IMR-90 (cell line): Measurements from ENCODE around the gene IZUMO2. TPM values are rescaled to one million over a fixed set of nuclear protein-coding genes. Genes with fewer than 3 reads are reported as not detected.

Source experiments
- ATAC-seq: fragments of 200-7000 bp; cut with Tn5 transposase; 2 replicates; pipeline ENCODE4 v1.9.1; 2020; ENCODE audit warnings: low read depth, mild to moderate bottlenecking, moderate library complexity
- BruUV-seq: library from RNA; stranded (reverse); fragments of 400-500 nt; replicated peaks from 2 replicates; lab custom pipeline; 2021; lab: Mats Ljungman, UMichigan
- CTCF ChIA-PET: fragments of 300-600 bp; formaldehyde crosslinking; extraction: SDS; loops from one replicate; lab custom pipeline; 2021; ENCODE audit warnings: antibody characterized with exemption; lab: Yijun Ruan, JAX
- POLR2A ChIA-PET: fragments of 300-600 bp; sonication (Branson Sonifier 250); formaldehyde crosslinking; loops from one replicate; lab custom pipeline; 2022; ENCODE audit warnings: antibody characterized with exemption; ENCODE audit not compliant: unreplicated experiment; lab: Charles Lee
- DNase-seq: peaks from one replicate; pipeline ENCODE4 v3.0.0; 2013
- H2AFZ ChIP-seq: replicated peaks from 2 replicates; pipeline ENCODE3; 2013; ENCODE audit warnings: low read length, mild to moderate bottlenecking; ENCODE audit not compliant: poor library complexity
- H2AK5ac ChIP-seq: 2 replicates; pipeline ENCODE4 v1.6.1; 2013; ENCODE audit warnings: low read depth, low read length, inconsistent platforms
- H2AK9ac ChIP-seq: replicated peaks from 2 replicates; pipeline ENCODE3; 2013; ENCODE audit warnings: mild to moderate bottlenecking, low read depth, low read length, moderate library complexity; ENCODE audit not compliant: poor library complexity
- H2BK120ac ChIP-seq: 2 replicates; pipeline ENCODE4 v1.6.1; 2013; ENCODE audit warnings: low read depth, low read length, inconsistent platforms
- H2BK15ac ChIP-seq: 3 replicates; pipeline ENCODE4 v1.6.1; 2013; ENCODE audit warnings: low read depth, low read length, inconsistent platforms
- H2BK20ac ChIP-seq: 2 replicates; pipeline ENCODE4 v1.6.1; 2013; ENCODE audit warnings: low read depth, mild to moderate bottlenecking, inconsistent platforms, low read length, moderate library complexity
- H2BK5ac ChIP-seq: 2 replicates; pipeline ENCODE4 v1.6.1; 2013; ENCODE audit warnings: mild to moderate bottlenecking, low read depth, low read length, inconsistent platforms; ENCODE audit not compliant: poor library complexity, severe bottlenecking
- H3K14ac ChIP-seq: replicated peaks from 2 replicates; pipeline ENCODE4 v1.6.1; 2013; ENCODE audit warnings: low read depth, low read length, inconsistent platforms
- H3K18ac ChIP-seq: 2 replicates; pipeline ENCODE4 v1.6.1; 2013; ENCODE audit warnings: low read depth, low read length, control low read depth
- H3K23ac ChIP-seq: 2 replicates; pipeline ENCODE4 v1.6.1; 2013; ENCODE audit warnings: low read depth, low read length, inconsistent platforms
- H3K27ac ChIP-seq: 2 replicates; pipeline ENCODE4 v1.5.1; 2013; ENCODE audit warnings: mild to moderate bottlenecking, control low read depth, low read length; ENCODE audit not compliant: insufficient read depth
- H3K27me3 ChIP-seq: 2 replicates; pipeline ENCODE4 v1.6.1; 2013; ENCODE audit warnings: low read length; ENCODE audit not compliant: control insufficient read depth, insufficient read depth
- H3K36me3 ChIP-seq: 2 replicates; pipeline ENCODE4 v1.6.1; 2013; ENCODE audit warnings: low read length, mixed read lengths; ENCODE audit not compliant: control insufficient read depth, insufficient read depth
- H3K4ac ChIP-seq: 2 replicates; pipeline ENCODE4 v1.6.1; 2013; ENCODE audit warnings: low read depth, low read length, inconsistent platforms
- H3K4me1 ChIP-seq: 2 replicates; pipeline ENCODE4 v1.6.1; 2013; ENCODE audit warnings: low read length, mixed read lengths; ENCODE audit not compliant: control insufficient read depth, insufficient read depth
- H3K4me2 ChIP-seq: 2 replicates; pipeline ENCODE4 v1.6.1; 2013; ENCODE audit warnings: low read depth, mild to moderate bottlenecking, control low read depth, low read length, moderate library complexity
- H3K4me3 ChIP-seq: 2 replicates; pipeline ENCODE4 v1.5.1; 2013; ENCODE audit warnings: low read depth, mild to moderate bottlenecking, control low read depth, low read length, moderate library complexity; ENCODE audit not compliant: insufficient read depth
- H3K56ac ChIP-seq: 2 replicates; pipeline ENCODE4 v1.6.1; 2013; ENCODE audit warnings: low read length, inconsistent platforms; ENCODE audit not compliant: insufficient read depth; ENCODE audit errors: extremely low read depth
- H3K79me1 ChIP-seq, 2 experiments: 2 replicates each; pipeline ENCODE4 v1.6.1; 2013; ENCODE audit warnings: low read length in 2 of 2, inconsistent platforms in 1 of 2, low read depth in 1 of 2
- H3K9ac ChIP-seq: 2 replicates; pipeline ENCODE4 v1.6.1; 2013; ENCODE audit warnings: low read depth, low read length, control low read depth
- H3K9me1 ChIP-seq: 2 replicates; pipeline ENCODE4 v1.6.1; 2013; ENCODE audit warnings: low read length, inconsistent platforms; ENCODE audit not compliant: insufficient read depth
- H3K9me3 ChIP-seq: 2 replicates; pipeline ENCODE4 v1.6.1; 2013; ENCODE audit warnings: low read length; ENCODE audit not compliant: control insufficient read depth, insufficient read depth
- H4K20me1 ChIP-seq: 2 replicates; pipeline ENCODE4 v1.6.1; 2013; ENCODE audit warnings: low read length, inconsistent platforms; ENCODE audit not compliant: insufficient read depth
- H4K5ac ChIP-seq: 2 replicates; pipeline ENCODE4 v1.6.1; 2013; ENCODE audit warnings: mild to moderate bottlenecking, low read depth, low read length, control low read depth
- H4K8ac ChIP-seq, 2 experiments: 2 replicates each; pipeline ENCODE4 v1.6.1; 2013; ENCODE audit warnings: low read depth in 2 of 2, low read length in 2 of 2, control low read depth in 1 of 2, inconsistent platforms in 1 of 2
- H4K91ac ChIP-seq: 2 replicates; pipeline ENCODE4 v1.6.1; 2013; ENCODE audit warnings: low read depth, low read length, inconsistent platforms; ENCODE audit not compliant: insufficient read depth
- BHLHE40 ChIP-seq: fragments of 150-350 bp; IDR thresholded peaks from 2 replicates; pipeline ENCODE4 v1.6.1; 2016; ENCODE audit warnings: mild to moderate bottlenecking, low read depth, low read length
- CEBPB ChIP-seq: IDR thresholded peaks from 2 replicates; pipeline ENCODE4 v1.6.1; 2012; ENCODE audit warnings: low read depth, low read length, improper control_type of control experiment
- CHD1 ChIP-seq: IDR thresholded peaks from 2 replicates; pipeline ENCODE4 v1.6.1; 2012; ENCODE audit warnings: low read depth, low read length, improper control_type of control experiment
- FOS ChIP-seq: fragments of 150-350 bp; IDR thresholded peaks from 2 replicates; pipeline ENCODE4 v1.6.1; 2016; ENCODE audit warnings: low read depth, low read length
- MAFK ChIP-seq: IDR thresholded peaks from 2 replicates; pipeline ENCODE4 v1.6.1; 2012; ENCODE audit warnings: low read depth, low read length, improper control_type of control experiment
- MAZ ChIP-seq: IDR thresholded peaks from 2 replicates; pipeline ENCODE4 v1.6.1; 2012; ENCODE audit warnings: low read depth, mild to moderate bottlenecking, low read length, improper control_type of control experiment, moderate library complexity, borderline replicate concordance
- MXI1 ChIP-seq: IDR thresholded peaks from 2 replicates; pipeline ENCODE4 v1.6.1; 2012; ENCODE audit warnings: low read depth, mild to moderate bottlenecking, low read length, moderate library complexity, borderline replicate concordance
- NFE2L2 ChIP-seq: fragments of 150-350 bp; IDR thresholded peaks from 2 replicates; pipeline ENCODE4 v1.6.1; 2016; ENCODE audit warnings: low read depth, mild to moderate bottlenecking, low read length
- POLR2A ChIP-seq: IDR thresholded peaks from 2 replicates; pipeline ENCODE4 v1.6.1; 2012; ENCODE audit warnings: mild to moderate bottlenecking, low read depth, low read length
- RCOR1 ChIP-seq: IDR thresholded peaks from 2 replicates; pipeline ENCODE4 v1.6.1; 2012; ENCODE audit warnings: mild to moderate bottlenecking, low read length, improper control_type of control experiment; ENCODE audit not compliant: insufficient replicate concordance
- RFX5 ChIP-seq: IDR thresholded peaks from 2 replicates; pipeline ENCODE4 v1.8.0; 2012; ENCODE audit warnings: low read depth, mild to moderate bottlenecking, low read length, moderate library complexity
- SMC3 ChIP-seq: fragments of 150-350 bp; IDR thresholded peaks from 2 replicates; pipeline ENCODE4 v1.6.1; 2016; ENCODE audit warnings: low read depth, mild to moderate bottlenecking, antibody characterized with exemption, low read length, moderate library complexity
- WGBS, 2 experiments: methylation state at CpG; one replicate each; pipeline versions ENCODE4 v1.1.5 to v1.1.7; 2013; ENCODE audit warnings: missing lambda C conversion rate in 2 of 2; ENCODE audit not compliant: insufficient read length in 1 of 2; ENCODE audit errors: extremely low coverage in 2 of 2; 5-methylcytosine and 5-hydroxymethylcytosine counted together
- dilution Hi-C: fragments of 300-500 bp; cut with HindIII; formaldehyde crosslinking; loops from one replicate; pipeline ENCODE4 v1.14.3; 2018; ENCODE audit warnings: low sequenced_read_pairs; ENCODE audit not compliant: unreplicated experiment
- in situ Hi-C: fragments of 300-500 bp; cut with MboI; formaldehyde crosslinking; loops from 3 replicates; pipeline ENCODE4 v1.14.3; 2019; ENCODE audit warnings: low sequenced_read_pairs, inconsistent platforms, mixed read lengths
- intact Hi-C: fragments of 100-400 bp; cut with micrococcal nuclease; formaldehyde crosslinking; loops from 2 replicates; pipeline ENCODE4 v1.10.0; 2022
- polyA plus RNA-seq, 3 experiments: library from polyadenylated mRNA; depleted of rRNA; stranded (reverse); fragments of >200 nt; gene quantifications; 2 replicates each; pipeline ENCODE4 v1.2.3, GENCODE V29; 2012; ENCODE audit warnings: low replicate concordance in 1 of 3
- total RNA-seq: library from RNA; depleted of rRNA; stranded (reverse); fragments of >200 nt; gene quantifications from 2 replicates; pipeline ENCODE4 v1.2.3, GENCODE V29; 2012
- TF ChIP-seq, protein P1 (sequence below): fragments of 150-350 bp; IDR thresholded peaks from 2 replicates; pipeline ENCODE4 v1.6.1; 2017; ENCODE audit warnings: mild to moderate bottlenecking, antibody characterized with exemption, low read length, low read depth
- TF ChIP-seq, protein P2 (sequence below): conservative IDR thresholded peaks from 2 replicates; pipeline ENCODE4 v1.5.1; 2012; ENCODE audit warnings: mild to moderate bottlenecking, low read depth, low read length, improper control_type of control experiment
- TF ChIP-seq, protein P3 (sequence below): fragments of 150-350 bp; IDR thresholded peaks from 2 replicates; pipeline ENCODE4 v1.6.1; 2016; ENCODE audit warnings: low read depth, mild to moderate bottlenecking, low read length, moderate library complexity, borderline replicate concordance

IZUMO2 gene
- total and polyA plus RNA-seq, 2 of the 4 experiments (the other 2 are of a cell fraction), result not detected

DNA sequence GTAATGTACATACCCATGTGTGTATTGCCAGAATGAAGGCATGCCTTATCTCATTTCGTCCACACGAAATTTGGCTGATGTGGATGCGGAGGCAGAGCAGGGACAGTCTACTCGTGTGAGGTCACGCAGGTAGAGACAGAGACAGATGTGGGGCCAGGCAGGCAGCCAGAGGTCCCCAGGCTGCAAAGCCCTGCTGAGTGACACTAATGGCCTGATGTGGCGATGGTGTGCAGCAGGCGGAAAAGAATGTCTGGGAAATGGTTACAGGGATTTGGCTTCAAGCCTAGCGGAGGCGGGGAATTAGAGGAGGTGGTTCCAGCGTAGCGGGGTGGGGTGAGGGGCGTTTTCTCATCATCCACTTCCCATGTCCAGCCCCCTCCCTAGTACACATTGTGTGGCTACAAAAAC, 4.2 kb upstream of the IZUMO2 start:
- ATAC-seq (no peak), DNase-seq (no peak)
- no TSS peak for BruUV-seq
- H3K9me1 ChIP-seq, result no peaks in the 10 kb centered on the region
- no peak overlapping the region for H3K9ac ChIP-seq
- H3K4ac ChIP-seq, result no peak overlapping the region
- no peaks in the 10 kb centered on the region for H3K36me3 ChIP-seq
- WGBS, 2 experiments, result 0% methylated on average over 5 of the region's 12 CpGs; no CpG with 5 or more reads in 1 of the 2 experiments
- no peak overlapping the region for H3K14ac ChIP-seq
- dilution Hi-C loops (no loop called here), in situ Hi-C loops (no loop called here), intact Hi-C loops (no loop called here)
- no peak overlapping the region for H3K4me2 ChIP-seq
- ChIA-PET CTCF (no interaction called here), POLR2A (no interaction called here)
- H3K79me1 ChIP-seq, result no peaks in the 10 kb centered on the region
- no peak overlapping the region for H4K91ac ChIP-seq
- H3K23ac ChIP-seq, result no peak overlapping the region
- H3K9me3 ChIP-seq, result peaks cover 19% of the 10 kb centered on the region
- H2AFZ ChIP-seq, result no peak overlapping the region
- no peak overlapping the region for H3K27ac ChIP-seq
- H3K4me1 ChIP-seq, result no peaks in the 10 kb centered on the region
- no peak overlapping the region for H4K5ac ChIP-seq
- H2BK15ac ChIP-seq, result no peak overlapping the region
- H2AK9ac ChIP-seq, result no peak overlapping the region
- H2BK120ac ChIP-seq, result no peak overlapping the region
- H2BK5ac ChIP-seq, result no peak overlapping the region
- no peaks in the 10 kb centered on the region for H4K20me1 ChIP-seq
- no peak overlapping the region for H2AK5ac ChIP-seq
- no peak overlapping the region for H4K8ac ChIP-seq
- TF ChIP-seq BHLHE40 (no peak), RCOR1 (no peak), CHD1 (no peak), MXI1 (no peak), MAFK (no peak), NFE2L2 (no peak), POLR2A (no peak), FOS (no peak), CEBPB (no peak), MAZ (no peak), RFX5 (no peak), SMC3 (no peak)
- TF ChIP-seq, protein P1, sequence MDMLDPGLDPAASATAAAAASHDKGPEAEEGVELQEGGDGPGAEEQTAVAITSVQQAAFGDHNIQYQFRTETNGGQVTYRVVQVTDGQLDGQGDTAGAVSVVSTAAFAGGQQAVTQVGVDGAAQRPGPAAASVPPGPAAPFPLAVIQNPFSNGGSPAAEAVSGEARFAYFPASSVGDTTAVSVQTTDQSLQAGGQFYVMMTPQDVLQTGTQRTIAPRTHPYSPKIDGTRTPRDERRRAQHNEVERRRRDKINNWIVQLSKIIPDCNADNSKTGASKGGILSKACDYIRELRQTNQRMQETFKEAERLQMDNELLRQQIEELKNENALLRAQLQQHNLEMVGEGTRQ, result no peak
- TF ChIP-seq, protein P2, sequence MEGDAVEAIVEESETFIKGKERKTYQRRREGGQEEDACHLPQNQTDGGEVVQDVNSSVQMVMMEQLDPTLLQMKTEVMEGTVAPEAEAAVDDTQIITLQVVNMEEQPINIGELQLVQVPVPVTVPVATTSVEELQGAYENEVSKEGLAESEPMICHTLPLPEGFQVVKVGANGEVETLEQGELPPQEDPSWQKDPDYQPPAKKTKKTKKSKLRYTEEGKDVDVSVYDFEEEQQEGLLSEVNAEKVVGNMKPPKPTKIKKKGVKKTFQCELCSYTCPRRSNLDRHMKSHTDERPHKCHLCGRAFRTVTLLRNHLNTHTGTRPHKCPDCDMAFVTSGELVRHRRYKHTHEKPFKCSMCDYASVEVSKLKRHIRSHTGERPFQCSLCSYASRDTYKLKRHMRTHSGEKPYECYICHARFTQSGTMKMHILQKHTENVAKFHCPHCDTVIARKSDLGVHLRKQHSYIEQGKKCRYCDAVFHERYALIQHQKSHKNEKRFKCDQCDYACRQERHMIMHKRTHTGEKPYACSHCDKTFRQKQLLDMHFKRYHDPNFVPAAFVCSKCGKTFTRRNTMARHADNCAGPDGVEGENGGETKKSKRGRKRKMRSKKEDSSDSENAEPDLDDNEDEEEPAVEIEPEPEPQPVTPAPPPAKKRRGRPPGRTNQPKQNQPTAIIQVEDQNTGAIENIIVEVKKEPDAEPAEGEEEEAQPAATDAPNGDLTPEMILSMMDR, result no peak
- TF ChIP-seq, protein P3, sequence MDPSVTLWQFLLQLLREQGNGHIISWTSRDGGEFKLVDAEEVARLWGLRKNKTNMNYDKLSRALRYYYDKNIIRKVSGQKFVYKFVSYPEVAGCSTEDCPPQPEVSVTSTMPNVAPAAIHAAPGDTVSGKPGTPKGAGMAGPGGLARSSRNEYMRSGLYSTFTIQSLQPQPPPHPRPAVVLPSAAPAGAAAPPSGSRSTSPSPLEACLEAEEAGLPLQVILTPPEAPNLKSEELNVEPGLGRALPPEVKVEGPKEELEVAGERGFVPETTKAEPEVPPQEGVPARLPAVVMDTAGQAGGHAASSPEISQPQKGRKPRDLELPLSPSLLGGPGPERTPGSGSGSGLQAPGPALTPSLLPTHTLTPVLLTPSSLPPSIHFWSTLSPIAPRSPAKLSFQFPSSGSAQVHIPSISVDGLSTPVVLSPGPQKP, result no peak
- H3K18ac ChIP-seq, result no peak overlapping the region
- no peak overlapping the region for H3K4me3 ChIP-seq
- no peaks in the 10 kb centered on the region for H3K27me3 ChIP-seq
- H3K56ac ChIP-seq, result no peak overlapping the region
- H2BK20ac ChIP-seq, result no peak overlapping the region
